ENCODE results near the gene CTH.
"Not testable (repeated sequence)": the region's sequence is repeated elsewhere in the genome, so short reads cannot be mapped to it uniquely, and the experiment has no call there.

CTH gene

DNA sequence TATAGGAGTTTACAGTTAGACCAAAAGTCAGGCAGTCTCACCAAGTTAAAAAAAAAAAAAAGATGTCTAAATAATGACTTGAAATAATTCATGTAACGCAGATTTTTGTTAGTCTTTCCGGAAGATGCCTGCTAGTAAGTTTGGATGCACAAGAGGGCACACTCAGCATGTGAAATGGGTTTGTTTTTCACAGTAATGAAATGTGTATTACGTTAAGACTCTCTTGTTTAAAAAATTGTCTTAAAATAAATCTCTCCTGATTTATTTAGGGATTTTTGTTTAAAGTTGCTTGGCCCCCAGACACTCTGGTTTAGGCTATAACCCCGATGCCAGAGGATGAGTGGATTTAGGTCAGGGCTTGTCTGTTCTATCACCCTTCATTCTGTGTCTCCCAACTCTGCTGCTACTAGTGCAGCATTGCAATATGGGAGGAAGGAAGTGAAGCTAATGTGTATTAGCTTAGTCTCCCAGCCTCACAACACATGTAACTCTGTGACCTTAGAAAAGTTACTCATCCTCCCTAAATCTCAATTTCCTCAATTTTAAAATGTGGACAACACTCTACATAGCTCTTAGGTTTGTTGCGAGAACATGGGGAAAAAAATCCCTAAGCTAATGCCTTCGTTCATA, 25.7 kb downstream of the CTH start:
- TF ChIP-seq ZNF274 (IDR thresholded peaks at IDR 0.05; ENCODE audit: low read depth, low read length) (no peak), YY1 (IDR thresholded peaks at IDR 0.05; ENCODE audit: insufficient read depth, insufficient read length) (no peak), SUZ12 (IDR thresholded peaks at IDR 0.05; ENCODE audit: extremely low read depth, insufficient read depth, insufficient read length) (no peak)
- DNase-seq (ENCODE audit: low read depth, low spot score), result no peak
- peaks cover 64% of the 10 kb centered on the region for H3K36me3 ChIP-seq (ENCODE audit: insufficient read depth, insufficient read length, low read length)

GRCh38 chr1:70438529-70438928, 27.5 kb downstream of the CTH start:
- no peaks in the 10 kb centered on the region for H3K9me3 ChIP-seq (ENCODE audit: insufficient read depth, low read length)
- H3K4me3 ChIP-seq (ENCODE audit: insufficient read length, low read depth), result no peak overlapping the region
- TF ChIP-seq YY1 (IDR thresholded peaks at IDR 0.05; ENCODE audit: insufficient read depth, insufficient read length) (no peak), ZNF274 (IDR thresholded peaks at IDR 0.05; ENCODE audit: low read depth, low read length) (no peak), SUZ12 (IDR thresholded peaks at IDR 0.05; ENCODE audit: extremely low read depth, insufficient read depth, insufficient read length) (no peak)
- no peaks in the 10 kb centered on the region for H3K4me1 ChIP-seq (ENCODE audit: insufficient read depth, insufficient read length)
- DNase-seq (ENCODE audit: low read depth, low spot score), result no peak
- H3K36me3 ChIP-seq (ENCODE audit: insufficient read depth, insufficient read length, low read length), result peaks cover 51% of the 10 kb centered on the region
- H3K27me3 ChIP-seq (ENCODE audit: insufficient read depth, insufficient read length), result no peaks in the 10 kb centered on the region
- H3K9ac ChIP-seq (ENCODE audit: insufficient read length, low read depth), result no peak overlapping the region

More for the DNA sequence above, 25.7 kb downstream of the CTH start:
- Histone ChIP-seq H3K27me3 (ENCODE audit: insufficient read depth, insufficient read length) (no peaks in the 10 kb centered on the region), H3K9me3 (ENCODE audit: insufficient read depth, low read length) (no peaks in the 10 kb centered on the region), H3K9ac (ENCODE audit: insufficient read length, low read depth) (no peak overlapping the region), H3K4me3 (ENCODE audit: insufficient read length, low read depth) (no peak overlapping the region), H3K4me1 (ENCODE audit: insufficient read depth, insufficient read length) (no peaks in the 10 kb centered on the region)

- H3K9ac ChIP-seq (ENCODE audit: insufficient read length, low read depth), result no peak overlapping the region
- H3K36me3 ChIP-seq (ENCODE audit: insufficient read depth, insufficient read length, low read length), result peaks cover 33% of the 10 kb centered on the region
- TF ChIP-seq ZNF274 (IDR thresholded peaks at IDR 0.05; ENCODE audit: low read depth, low read length) (no peak), YY1 (IDR thresholded peaks at IDR 0.05; ENCODE audit: insufficient read depth, insufficient read length) (no peak), SUZ12 (IDR thresholded peaks at IDR 0.05; ENCODE audit: extremely low read depth, insufficient read depth, insufficient read length) (no peak)
- H3K4me1 ChIP-seq (ENCODE audit: insufficient read depth, insufficient read length), result no peaks in the 10 kb centered on the region
- DNase-seq (ENCODE audit: low read depth, low spot score), result no peak
- no peak overlapping the region for H3K4me3 ChIP-seq (ENCODE audit: insufficient read length, low read depth)
- no peaks in the 10 kb centered on the region for H3K9me3 ChIP-seq (ENCODE audit: insufficient read depth, low read length)
- H3K27me3 ChIP-seq (ENCODE audit: insufficient read depth, insufficient read length), result no peaks in the 10 kb centered on the region
Observed at GRCh38 chr1:70440642-70441391, 29.7 kb downstream of the CTH start.

DNA sequence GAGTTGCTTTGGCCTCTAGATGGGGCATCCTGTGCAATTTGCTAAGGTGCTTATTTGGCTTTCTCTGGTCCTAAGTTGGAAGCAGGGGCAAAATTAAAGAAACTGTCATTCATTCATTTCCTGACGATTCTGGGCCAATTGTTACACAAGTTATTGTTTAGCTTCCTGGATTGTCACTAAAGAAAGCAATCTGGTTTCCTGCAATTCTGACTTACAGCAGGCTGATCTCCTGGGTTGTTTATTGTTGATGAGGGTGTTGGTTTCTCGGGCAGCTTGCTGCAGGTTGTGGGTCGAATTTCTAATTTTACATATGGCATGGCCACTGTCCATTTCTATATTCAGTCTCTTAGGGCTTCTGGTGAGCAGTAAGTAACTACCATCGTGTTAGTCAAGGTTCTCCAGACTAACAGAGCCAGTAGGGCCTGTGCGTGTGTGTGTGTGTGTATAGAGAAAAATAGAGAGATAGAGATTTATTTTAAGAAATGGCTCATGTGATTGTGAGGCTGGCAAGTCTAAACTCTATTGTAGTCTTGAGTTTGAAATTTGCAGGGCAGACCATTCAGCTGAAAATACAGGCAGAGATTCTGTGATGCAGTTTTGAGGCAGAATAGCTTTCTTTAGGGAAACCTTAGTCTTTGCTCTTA, 30.4 kb downstream of the CTH start:
- Histone ChIP-seq H3K27me3 (ENCODE audit: insufficient read depth, insufficient read length) (no peaks in the 10 kb centered on the region), H3K4me3 (ENCODE audit: insufficient read length, low read depth) (no peak overlapping the region), H3K36me3 (ENCODE audit: insufficient read depth, insufficient read length, low read length) (peaks cover 28% of the 10 kb centered on the region), H3K4me1 (ENCODE audit: insufficient read depth, insufficient read length) (no peaks in the 10 kb centered on the region), H3K9me3 (ENCODE audit: insufficient read depth, low read length) (no peaks in the 10 kb centered on the region), H3K9ac (ENCODE audit: insufficient read length, low read depth) (no peak overlapping the region)
- TF ChIP-seq SUZ12 (IDR thresholded peaks at IDR 0.05; ENCODE audit: extremely low read depth, insufficient read depth, insufficient read length) (no peak), ZNF274 (IDR thresholded peaks at IDR 0.05; ENCODE audit: low read depth, low read length) (no peak), YY1 (IDR thresholded peaks at IDR 0.05; ENCODE audit: insufficient read depth, insufficient read length) (no peak)
- no peak for DNase-seq (ENCODE audit: low read depth, low spot score)

GRCh38 chr1:70442490-70442889, 31.4 kb downstream of the CTH start:
- Histone ChIP-seq H3K9me3 (ENCODE audit: insufficient read depth, low read length) (no peaks in the 10 kb centered on the region), H3K9ac (ENCODE audit: insufficient read length, low read depth) (no peak overlapping the region), H3K4me3 (ENCODE audit: insufficient read length, low read depth) (no peak overlapping the region), H3K4me1 (ENCODE audit: insufficient read depth, insufficient read length) (no peaks in the 10 kb centered on the region), H3K36me3 (ENCODE audit: insufficient read depth, insufficient read length, low read length) (peaks cover 28% of the 10 kb centered on the region), H3K27me3 (ENCODE audit: insufficient read depth, insufficient read length) (no peaks in the 10 kb centered on the region)
- no peak for TF ChIP-seq SUZ12 (IDR thresholded peaks at IDR 0.05; ENCODE audit: extremely low read depth, insufficient read depth, insufficient read length)
- TF ChIP-seq YY1 (IDR thresholded peaks at IDR 0.05; ENCODE audit: insufficient read depth, insufficient read length), result no peak
- TF ChIP-seq ZNF274 (IDR thresholded peaks at IDR 0.05; ENCODE audit: low read depth, low read length), result no peak
- no peak for DNase-seq (ENCODE audit: low read depth, low spot score)

- no peak for TF ChIP-seq ZNF274 (IDR thresholded peaks at IDR 0.05; ENCODE audit: low read depth, low read length)
- no peak for TF ChIP-seq YY1 (IDR thresholded peaks at IDR 0.05; ENCODE audit: insufficient read depth, insufficient read length)
- TF ChIP-seq SUZ12 (IDR thresholded peaks at IDR 0.05; ENCODE audit: extremely low read depth, insufficient read depth, insufficient read length), result no peak
- no peaks in the 10 kb centered on the region for H3K4me1 ChIP-seq (ENCODE audit: insufficient read depth, insufficient read length)
- no peak overlapping the region for H3K4me3 ChIP-seq (ENCODE audit: insufficient read length, low read depth)
- DNase-seq (ENCODE audit: low read depth, low spot score), result no peak
- no peaks in the 10 kb centered on the region for H3K27me3 ChIP-seq (ENCODE audit: insufficient read depth, insufficient read length)
- peaks cover 21% of the 10 kb centered on the region for H3K36me3 ChIP-seq (ENCODE audit: insufficient read depth, insufficient read length, low read length)
- H3K9ac ChIP-seq (ENCODE audit: insufficient read length, low read depth), result no peak overlapping the region
- H3K9me3 ChIP-seq (ENCODE audit: insufficient read depth, low read length), result no peaks in the 10 kb centered on the region
Observed at GRCh38 chr1:70443739-70444138, 32.7 kb downstream of the CTH start.

DNA sequence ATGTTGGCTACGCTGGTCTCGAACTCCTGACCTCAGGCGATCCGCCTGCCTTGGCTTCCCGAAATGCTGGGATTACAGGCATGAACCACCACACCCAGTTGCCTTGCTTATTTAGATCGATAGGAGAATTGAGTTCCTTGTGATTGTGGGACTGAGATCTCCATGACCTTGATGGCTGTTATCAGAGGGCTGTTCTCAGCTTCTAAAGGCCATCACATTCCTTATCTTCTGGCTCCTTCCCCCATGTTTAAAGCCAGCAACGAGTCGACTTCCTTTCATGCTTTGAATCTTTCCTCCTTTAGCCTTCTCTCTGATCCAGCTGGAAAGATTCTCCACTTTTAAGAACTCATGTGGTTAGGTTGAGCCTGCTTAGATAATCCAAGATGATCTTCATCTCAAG, 38.0 kb downstream of the CTH start:
- no peaks in the 10 kb centered on the region for H3K4me1 ChIP-seq (ENCODE audit: insufficient read depth, insufficient read length)
- H3K27me3 ChIP-seq (ENCODE audit: insufficient read depth, insufficient read length), result no peaks in the 10 kb centered on the region
- TF ChIP-seq YY1 (IDR thresholded peaks at IDR 0.05; ENCODE audit: insufficient read depth, insufficient read length) (no peak), SUZ12 (IDR thresholded peaks at IDR 0.05; ENCODE audit: extremely low read depth, insufficient read depth, insufficient read length) (no peak), ZNF274 (IDR thresholded peaks at IDR 0.05; ENCODE audit: low read depth, low read length) (no peak)
- no peak overlapping the region for H3K9ac ChIP-seq (ENCODE audit: insufficient read length, low read depth)
- H3K36me3 ChIP-seq (ENCODE audit: insufficient read depth, insufficient read length, low read length), result no peaks in the 10 kb centered on the region
- DNase-seq (ENCODE audit: low read depth, low spot score), result no peak
- H3K4me3 ChIP-seq (ENCODE audit: insufficient read length, low read depth), result no peak overlapping the region
- H3K9me3 ChIP-seq (ENCODE audit: insufficient read depth, low read length), result 0 out of 2 replicates have a peak, but pooled peaks cover 10% of the 10 kb centered on the region

- not testable (repeated sequence) for H3K36me3 ChIP-seq (ENCODE audit: insufficient read depth, insufficient read length, low read length); H3K4me3 ChIP-seq (ENCODE audit: insufficient read length, low read depth); H3K9ac ChIP-seq (ENCODE audit: insufficient read length, low read depth); H3K27me3 ChIP-seq (ENCODE audit: insufficient read depth, insufficient read length); DNase-seq (ENCODE audit: low read depth, low spot score); H3K4me1 ChIP-seq (ENCODE audit: insufficient read depth, insufficient read length)
- 0 out of 2 replicates have a peak, but pooled peaks cover 10% of the 10 kb centered on the region for H3K9me3 ChIP-seq (ENCODE audit: insufficient read depth, low read length)
Observed at GRCh38 chr1:70452164-70452939, 41.3 kb downstream of the CTH start.
